Measurements from ENCODE around the gene VTI1B.

- TF ChIP-seq POLR2A (IDR thresholded peaks at IDR 0.05) (no peak), CTCF (IDR thresholded peaks at IDR 0.05) (peak in 3 of 6 experiments; percentile 19 to 36 (median 23))
Measured at GRCh38 chr14:67674139-67674479, 323 bp downstream of the VTI1B start.
